ENCODE data around the gene STX11. TPM values are rescaled to one million over a fixed set of nuclear protein-coding genes. Genes with fewer than 3 reads are reported as not detected.

STX11 gene
- total and polyA plus RNA-seq, 7 donors, result 3.4 to 5.6 (median 4.3) TPM

GRCh38 chr6:144156338-144156737 is 6.0 kb downstream of the STX11 start:
- no peaks in the 10 kb centered on the region for H3K36me3 ChIP-seq
- H3K27ac ChIP-seq, result peak overlapping the region in 1 of 4 donors; percentile 8
- intact Hi-C loops (cut with DNase I), result no loop called here
- H3K4me3 ChIP-seq, result no peak overlapping the region
- DNase-seq, result no peak
- no peaks in the 10 kb centered on the region for H3K27me3 ChIP-seq
- TF ChIP-seq EP300 (IDR thresholded peaks at IDR 0.05) (no peak), POLR2AphosphoS5 (IDR thresholded peaks at IDR 0.05) (peak in 1 of 4 donors; percentile 24)
- peaks cover 0 to 24% (median 13%) of the 10 kb centered on the region in 4 donors for H3K4me1 ChIP-seq
- WGBS, 2 donors, result 55 to 68% methylated on average over 3 of the region's 3 CpGs
- no peaks in the 10 kb centered on the region for H3K9me3 ChIP-seq

GRCh38 chr6:144156991-144157390 is 6.7 kb downstream of the STX11 start:
- intact Hi-C loops (cut with DNase I), result no loop called here
- Histone ChIP-seq H3K36me3 (no peaks in the 10 kb centered on the region), H3K27ac (peak overlapping the region in 1 of 4 donors; percentile 8), H3K9me3 (no peaks in the 10 kb centered on the region), H3K4me1 (peaks cover 0 to 21% (median 11%) of the 10 kb centered on the region in 4 donors), H3K27me3 (no peaks in the 10 kb centered on the region), H3K4me3 (no peak overlapping the region)
- WGBS, 2 donors, result 81 to 85% methylated on average over 3 of the region's 3 CpGs
- no peak for DNase-seq
- TF ChIP-seq EP300 (IDR thresholded peaks at IDR 0.05) (no peak), POLR2AphosphoS5 (IDR thresholded peaks at IDR 0.05) (no peak), POLR2A (IDR thresholded peaks at IDR 0.05) (no peak), CTCF (IDR thresholded peaks at IDR 0.05) (no peak)

GRCh38 chr6:144158133-144158532 is 7.8 kb downstream of the STX11 start:
- H3K27ac ChIP-seq, result no peak overlapping the region

GRCh38 chr6:144159223-144159622 is 8.9 kb downstream of the STX11 start:
- Histone ChIP-seq H3K9me3 (no peaks in the 10 kb centered on the region), H3K4me3 (no peak overlapping the region), H3K27ac (peak overlapping the region in 1 of 4 donors; percentile 1), H3K27me3 (no peaks in the 10 kb centered on the region), H3K36me3 (no peaks in the 10 kb centered on the region), H3K4me1 (peaks cover 0 to 21% (median 11%) of the 10 kb centered on the region in 4 donors)
- intact Hi-C loops (cut with DNase I), result no loop called here
- WGBS, 2 donors, result 84 to 89% methylated on average over 5 of the region's 5 CpGs
- TF ChIP-seq EP300 (IDR thresholded peaks at IDR 0.05), result no peak
- no peak for TF ChIP-seq POLR2A (IDR thresholded peaks at IDR 0.05)
- no peak for TF ChIP-seq CTCF (IDR thresholded peaks at IDR 0.05)
- TF ChIP-seq POLR2AphosphoS5 (IDR thresholded peaks at IDR 0.05), result no peak
- DNase-seq, result no peak

More at GRCh38 chr6:144158133-144158532, 7.8 kb downstream of the STX11 start:
- TF ChIP-seq POLR2A (IDR thresholded peaks at IDR 0.05) (no peak), POLR2AphosphoS5 (IDR thresholded peaks at IDR 0.05) (peak in 1 of 4 donors; percentile 25)
- DNase-seq, result no peak
- peaks cover 0 to 21% (median 11%) of the 10 kb centered on the region in 4 donors for H3K4me1 ChIP-seq
- 77 to 84% methylated on average over 3 of the region's 3 CpGs for WGBS, 2 donors
- H3K36me3 ChIP-seq, result no peaks in the 10 kb centered on the region
- H3K27me3 ChIP-seq, result no peaks in the 10 kb centered on the region
- H3K4me3 ChIP-seq, result no peak overlapping the region
- H3K9me3 ChIP-seq, result no peaks in the 10 kb centered on the region
- intact Hi-C loops (cut with DNase I), result no loop called here

GRCh38 chr6:144159742-144160141 is 9.4 kb downstream of the STX11 start:
- peak overlapping the region in 1 of 4 donors; percentile 1 for H3K27ac ChIP-seq
- no peak for TF ChIP-seq EP300 (IDR thresholded peaks at IDR 0.05)
- TF ChIP-seq CTCF (IDR thresholded peaks at IDR 0.05), result no peak
- no peak for TF ChIP-seq POLR2AphosphoS5 (IDR thresholded peaks at IDR 0.05)
- no peak for TF ChIP-seq POLR2A (IDR thresholded peaks at IDR 0.05)
- H3K9me3 ChIP-seq, result no peaks in the 10 kb centered on the region
- no peaks in the 10 kb centered on the region for H3K36me3 ChIP-seq
- 91 to 94% methylated on average over 4 of the region's 4 CpGs for WGBS, 2 donors
- intact Hi-C loops (cut with DNase I), result no loop called here
- no peak for DNase-seq
- no peaks in the 10 kb centered on the region for H3K27me3 ChIP-seq
- H3K4me1 ChIP-seq, result peaks cover 0 to 21% (median 11%) of the 10 kb centered on the region in 4 donors
- H3K4me3 ChIP-seq, result no peak overlapping the region
